ENCODE measurements around the gene B3GALNT2.

- TF ChIP-seq CTCF (optimal IDR thresholded peaks at IDR 0.05 in 1 of 3, IDR thresholded peaks at IDR 0.05 in 1 of 3, conservative IDR thresholded peaks at IDR 0.05 in 1 of 3; ENCODE audit: extremely low read depth in 1 of 3, insufficient read depth in 2 of 3, low read length in 3 of 3) (no peak), EZH2 (IDR thresholded peaks at IDR 0.05; ENCODE audit: low read length) (no peak)
These were observed 82.5 kb downstream of the B3GALNT2 start for GRCh38 chr1:235421751-235422150.
